ENCODE data around the gene CA10. TPM values are rescaled to one million over a fixed set of nuclear protein-coding genes. Genes with fewer than 3 reads are reported as not detected.

Gene CA10
- total RNA-seq, 4 donors from 2014 or later: not detected

DNA sequence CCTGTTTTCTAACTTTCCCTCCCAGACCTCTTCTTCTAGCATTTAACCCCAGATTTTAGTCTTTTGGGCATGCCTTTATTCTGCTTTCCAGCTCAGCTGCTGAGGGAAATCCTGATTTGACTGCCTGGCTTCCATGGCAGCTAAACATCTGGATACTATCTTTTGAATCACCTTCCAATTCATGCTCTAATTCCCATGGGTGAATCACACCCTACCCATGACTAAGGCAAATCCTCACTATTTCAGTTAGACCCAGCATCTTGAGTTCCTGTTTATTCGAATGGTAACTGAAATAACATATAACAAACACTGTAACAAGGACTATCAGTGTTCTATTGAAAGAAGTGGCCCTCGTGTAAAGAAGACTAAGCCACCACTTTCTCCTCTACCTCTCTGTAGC is 29.8 kb downstream of the CA10 start:
- TF ChIP-seq, protein P1, sequence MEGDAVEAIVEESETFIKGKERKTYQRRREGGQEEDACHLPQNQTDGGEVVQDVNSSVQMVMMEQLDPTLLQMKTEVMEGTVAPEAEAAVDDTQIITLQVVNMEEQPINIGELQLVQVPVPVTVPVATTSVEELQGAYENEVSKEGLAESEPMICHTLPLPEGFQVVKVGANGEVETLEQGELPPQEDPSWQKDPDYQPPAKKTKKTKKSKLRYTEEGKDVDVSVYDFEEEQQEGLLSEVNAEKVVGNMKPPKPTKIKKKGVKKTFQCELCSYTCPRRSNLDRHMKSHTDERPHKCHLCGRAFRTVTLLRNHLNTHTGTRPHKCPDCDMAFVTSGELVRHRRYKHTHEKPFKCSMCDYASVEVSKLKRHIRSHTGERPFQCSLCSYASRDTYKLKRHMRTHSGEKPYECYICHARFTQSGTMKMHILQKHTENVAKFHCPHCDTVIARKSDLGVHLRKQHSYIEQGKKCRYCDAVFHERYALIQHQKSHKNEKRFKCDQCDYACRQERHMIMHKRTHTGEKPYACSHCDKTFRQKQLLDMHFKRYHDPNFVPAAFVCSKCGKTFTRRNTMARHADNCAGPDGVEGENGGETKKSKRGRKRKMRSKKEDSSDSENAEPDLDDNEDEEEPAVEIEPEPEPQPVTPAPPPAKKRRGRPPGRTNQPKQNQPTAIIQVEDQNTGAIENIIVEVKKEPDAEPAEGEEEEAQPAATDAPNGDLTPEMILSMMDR (IDR thresholded peaks at IDR 0.05; ENCODE audit: low read depth): no peak

DNA sequence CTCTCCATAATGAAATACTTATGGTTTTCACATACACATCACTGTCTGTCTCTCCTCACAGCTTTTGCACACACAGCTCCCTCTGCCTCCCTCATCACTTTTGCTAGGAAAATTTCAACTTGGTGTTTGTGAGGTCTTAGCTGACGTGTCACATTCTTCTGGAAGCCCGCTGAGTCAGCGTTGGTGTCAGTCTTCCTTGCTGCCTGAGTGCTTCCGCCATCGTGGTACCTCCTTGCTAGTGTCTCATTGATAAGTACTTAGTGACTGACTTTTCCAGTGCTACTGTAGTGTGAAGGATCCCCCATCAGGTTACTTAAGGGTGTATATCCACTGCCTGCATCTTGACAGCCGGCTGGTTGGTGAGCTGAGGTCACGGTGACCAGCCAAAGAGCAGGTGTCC is 33.5 kb downstream of the CA10 start:
- TF ChIP-seq, protein P1 (IDR thresholded peaks at IDR 0.05; ENCODE audit: low read depth): no peak

GRCh38 chr17:52124561-52124960 is 34.0 kb downstream of the CA10 start:
- TF ChIP-seq, protein P1 (IDR thresholded peaks at IDR 0.05; ENCODE audit: low read depth): no peak

DNA sequence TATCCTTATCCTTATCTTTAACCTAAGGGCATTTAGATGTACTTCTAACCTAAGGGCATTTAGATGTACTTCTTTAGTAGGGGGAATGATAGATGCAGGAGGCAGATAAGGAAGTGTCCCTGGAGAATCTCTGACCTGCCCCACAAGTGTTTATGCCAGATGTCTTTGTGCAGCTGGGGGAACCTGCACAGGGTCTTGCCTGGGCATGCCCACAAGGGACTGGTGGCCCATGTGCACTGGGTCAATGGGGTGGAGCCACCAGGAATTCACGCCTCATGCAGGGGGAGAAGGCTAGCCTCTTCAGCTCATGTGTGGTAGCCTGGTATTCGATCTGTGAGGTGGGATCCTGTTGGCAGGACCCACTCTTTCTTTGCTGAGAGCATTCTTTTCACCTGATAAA is 38.0 kb downstream of the CA10 start:
- TF ChIP-seq, protein P1 (IDR thresholded peaks at IDR 0.05; ENCODE audit: low read depth): no peak

DNA sequence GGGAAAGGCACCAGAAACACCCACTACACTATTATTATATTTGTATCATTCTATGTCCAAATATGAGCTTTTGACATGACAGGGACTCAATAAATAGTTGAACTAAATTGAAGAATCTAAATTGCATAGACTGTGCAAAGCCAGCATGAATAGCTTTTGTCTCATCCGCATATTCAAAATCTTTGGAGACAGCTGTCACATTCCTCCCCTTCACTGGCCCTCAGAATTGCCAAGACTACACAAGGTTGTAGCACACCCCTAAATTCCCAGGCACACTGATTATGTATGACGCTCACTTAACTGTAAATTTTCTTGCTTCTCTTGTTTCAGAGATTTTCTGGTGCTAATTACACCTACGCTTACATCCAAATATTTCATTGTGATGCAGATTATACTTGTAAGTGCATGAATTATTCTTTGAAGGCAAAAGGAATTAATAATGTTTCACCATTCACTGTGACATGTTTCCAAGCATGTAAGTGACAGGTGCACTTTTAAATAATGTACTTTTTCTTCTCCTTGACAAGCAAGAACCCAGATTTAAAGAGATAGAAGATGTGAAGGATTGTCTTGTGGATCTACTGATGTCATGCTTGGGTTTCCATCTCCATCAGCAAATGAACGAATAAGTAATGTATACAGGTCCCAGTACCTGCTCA is 47.5 kb downstream of the CA10 start:
- TF ChIP-seq, protein P1 (IDR thresholded peaks at IDR 0.05; ENCODE audit: low read depth): no peak

GRCh38 chr17:52106638-52107261 is 51.8 kb downstream of the CA10 start:
- TF ChIP-seq, protein P1 (IDR thresholded peaks at IDR 0.05; ENCODE audit: low read depth): no peak

- TF ChIP-seq, protein P1 (IDR thresholded peaks at IDR 0.05; ENCODE audit: low read depth): no peak
Measured at GRCh38 chr17:52106072-52106471, 52.4 kb downstream of the CA10 start.

Measured in subcutaneous adipose tissue (tissue), 4 donors.